ENCODE measurements around the gene SMC2. TPM values are rescaled to one million over a fixed set of nuclear protein-coding genes. Genes with fewer than 3 reads are reported as not detected.
A peak's percentile ranks its signal among the peaks of the same experiment; 100 is the strongest.

Gene SMC2
- 6.9 and 9.1 TPM in 2 replicates for total RNA-seq

- peaks cover 21% of the 10 kb centered on the region for H3K79me2 ChIP-seq (ENCODE audit: insufficient read depth, low read length)
Observed at GRCh38 chr9:104093647-104094533, at the start of gene SMC2. SMC2 (plus strand) TSS chr9:104094309; CDS start chr9:104095385, 1,076 bp downstream.

GRCh38 chr9:104068546-104068945, 25.6 kb upstream of the SMC2 start:
- H2AFZ ChIP-seq (ENCODE audit: low read length) = no peak overlapping the region
- no peaks in the 10 kb centered on the region for H3K27me3 ChIP-seq (ENCODE audit: insufficient read depth, low read length)
- no peaks in the 10 kb centered on the region for H3K36me3 ChIP-seq (ENCODE audit: insufficient read depth, low read length)
- no peaks in the 10 kb centered on the region for H3K9me3 ChIP-seq (ENCODE audit: low read depth, low read length)
- H3K4me2 ChIP-seq (ENCODE audit: insufficient read depth, low read length) = no peak overlapping the region
- no peak for DNase-seq (ENCODE audit: insufficient read length, low spot score, missing footprints)
- no peak overlapping the region for H3K4me3 ChIP-seq (ENCODE audit: insufficient read depth, low read length)
- TF ChIP-seq CTCF (IDR thresholded peaks at IDR 0.05; ENCODE audit: extremely low read depth, low read depth, low read length) = no peak
- no peaks in the 10 kb centered on the region for H4K20me1 ChIP-seq (ENCODE audit: insufficient read depth, low read length)
- no peaks in the 10 kb centered on the region for H3K79me2 ChIP-seq (ENCODE audit: insufficient read depth, low read length)
- peaks cover under 1% of the 10 kb centered on the region for H3K4me1 ChIP-seq (ENCODE audit: insufficient read depth, low read length)
- H3K27ac ChIP-seq (ENCODE audit: low read depth, low read length) = no peak overlapping the region

More at GRCh38 chr9:104093647-104094533, at the start of gene SMC2:
- H2AFZ ChIP-seq (ENCODE audit: low read length) = peak within 1 kb of the TSS; percentile 86
- H4K20me1 ChIP-seq (ENCODE audit: insufficient read depth, low read length) = no peaks in the 10 kb centered on the region
- TF ChIP-seq CTCF (IDR thresholded peaks at IDR 0.05; ENCODE audit: extremely low read depth, low read depth, low read length) = no peak
- H3K4me2 ChIP-seq (ENCODE audit: insufficient read depth, low read length) = peak within 1 kb of the TSS; percentile 89
- peak within 1 kb of the TSS; percentile 96 for H3K27ac ChIP-seq (ENCODE audit: low read depth, low read length)
- peak; percentile 93 for DNase-seq (ENCODE audit: insufficient read length, low spot score, missing footprints)
- peaks cover 13% of the 10 kb centered on the region for H3K4me1 ChIP-seq (ENCODE audit: insufficient read depth, low read length)
- H3K4me3 ChIP-seq (ENCODE audit: insufficient read depth, low read length) = peak within 1 kb of the TSS; percentile 76
- no peaks in the 10 kb centered on the region for H3K36me3 ChIP-seq (ENCODE audit: insufficient read depth, low read length)
- H3K9me3 ChIP-seq (ENCODE audit: low read depth, low read length) = no peaks in the 10 kb centered on the region
- H3K27me3 ChIP-seq (ENCODE audit: insufficient read depth, low read length) = no peaks in the 10 kb centered on the region

- Histone ChIP-seq H3K79me2 (ENCODE audit: insufficient read depth, low read length) (no peaks in the 10 kb centered on the region), H3K27me3 (ENCODE audit: insufficient read depth, low read length) (no peaks in the 10 kb centered on the region), H3K4me1 (ENCODE audit: insufficient read depth, low read length) (peaks cover 8% of the 10 kb centered on the region), H3K4me2 (ENCODE audit: insufficient read depth, low read length) (no peak overlapping the region), H2AFZ (ENCODE audit: low read length) (no peak overlapping the region), H4K20me1 (ENCODE audit: insufficient read depth, low read length) (no peaks in the 10 kb centered on the region), H3K27ac (ENCODE audit: low read depth, low read length) (no peak overlapping the region), H3K36me3 (ENCODE audit: insufficient read depth, low read length) (no peaks in the 10 kb centered on the region), H3K9me3 (ENCODE audit: low read depth, low read length) (no peaks in the 10 kb centered on the region), H3K4me3 (ENCODE audit: insufficient read depth, low read length) (no peak overlapping the region)
- no peak for DNase-seq (ENCODE audit: insufficient read length, low spot score, missing footprints)
- TF ChIP-seq CTCF (IDR thresholded peaks at IDR 0.05; ENCODE audit: extremely low read depth, low read depth, low read length) = no peak
Observed at GRCh38 chr9:104069288-104069687, 24.8 kb upstream of the SMC2 start.

- peaks cover 31% of the 10 kb centered on the region for H3K4me1 ChIP-seq (ENCODE audit: insufficient read depth, low read length)
- H2AFZ ChIP-seq (ENCODE audit: low read length) = no peak overlapping the region
- H3K27ac ChIP-seq (ENCODE audit: low read depth, low read length) = no peak overlapping the region
- H3K4me3 ChIP-seq (ENCODE audit: insufficient read depth, low read length) = no peak overlapping the region
- DNase-seq (ENCODE audit: insufficient read length, low spot score, missing footprints) = no peak
- no peaks in the 10 kb centered on the region for H4K20me1 ChIP-seq (ENCODE audit: insufficient read depth, low read length)
- TF ChIP-seq CTCF (IDR thresholded peaks at IDR 0.05; ENCODE audit: extremely low read depth, low read depth, low read length) = no peak
- no peaks in the 10 kb centered on the region for H3K27me3 ChIP-seq (ENCODE audit: insufficient read depth, low read length)
- H3K4me2 ChIP-seq (ENCODE audit: insufficient read depth, low read length) = no peak overlapping the region
- no peaks in the 10 kb centered on the region for H3K9me3 ChIP-seq (ENCODE audit: low read depth, low read length)
- H3K79me2 ChIP-seq (ENCODE audit: insufficient read depth, low read length) = no peaks in the 10 kb centered on the region
- no peaks in the 10 kb centered on the region for H3K36me3 ChIP-seq (ENCODE audit: insufficient read depth, low read length)
Observed at GRCh38 chr9:104071589-104071988, 22.5 kb upstream of the SMC2 start.
